ENCODE results near the gene FBRSL1.
"Not testable (repeated sequence)": the region's sequence is repeated elsewhere in the genome, so short reads cannot be mapped to it uniquely, and the experiment has no call there.

Gene FBRSL1

DNA sequence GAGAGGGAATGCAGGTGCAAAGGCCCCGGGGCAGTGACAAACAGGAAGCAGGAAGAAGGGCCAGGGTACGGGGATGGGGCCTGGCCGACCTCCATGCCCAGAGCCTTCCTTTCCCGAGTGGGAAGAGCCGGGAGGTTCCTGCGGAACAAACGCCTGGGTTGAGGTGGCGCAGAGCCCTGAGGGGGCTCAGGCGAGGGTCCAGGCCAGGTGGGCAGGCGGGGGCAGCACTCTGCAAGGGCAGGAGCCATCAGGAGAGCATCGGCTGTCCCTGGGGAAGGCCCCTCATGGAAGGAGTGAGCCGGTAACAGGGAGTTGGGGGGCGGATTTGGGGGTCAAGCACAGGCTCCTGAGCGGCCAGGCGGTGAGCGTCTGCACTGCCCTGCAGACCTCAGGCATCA is 18.1 kb upstream of the FBRSL1 start:
- no peak for DNase-seq

DNA sequence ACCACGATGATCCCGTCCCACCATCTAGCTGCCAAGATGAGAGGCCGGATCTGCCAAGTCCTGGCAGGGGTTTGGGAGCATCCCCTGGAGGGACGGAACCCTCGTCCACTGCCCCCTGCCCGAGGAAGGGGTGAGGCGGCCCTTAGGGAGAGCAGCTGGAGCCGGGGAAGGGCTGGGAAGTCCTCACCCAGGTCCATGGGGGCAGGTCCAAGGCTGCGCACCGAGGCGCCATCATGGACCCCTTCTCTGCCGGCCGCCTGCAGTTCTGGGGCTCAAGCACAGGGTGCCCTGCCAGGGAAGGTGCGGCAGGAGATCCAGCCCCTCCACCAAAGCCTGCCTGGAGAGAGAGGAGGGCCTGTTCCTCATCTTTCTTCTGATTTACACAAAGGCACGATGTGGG is 17.6 kb upstream of the FBRSL1 start:
- no peak for DNase-seq

DNA sequence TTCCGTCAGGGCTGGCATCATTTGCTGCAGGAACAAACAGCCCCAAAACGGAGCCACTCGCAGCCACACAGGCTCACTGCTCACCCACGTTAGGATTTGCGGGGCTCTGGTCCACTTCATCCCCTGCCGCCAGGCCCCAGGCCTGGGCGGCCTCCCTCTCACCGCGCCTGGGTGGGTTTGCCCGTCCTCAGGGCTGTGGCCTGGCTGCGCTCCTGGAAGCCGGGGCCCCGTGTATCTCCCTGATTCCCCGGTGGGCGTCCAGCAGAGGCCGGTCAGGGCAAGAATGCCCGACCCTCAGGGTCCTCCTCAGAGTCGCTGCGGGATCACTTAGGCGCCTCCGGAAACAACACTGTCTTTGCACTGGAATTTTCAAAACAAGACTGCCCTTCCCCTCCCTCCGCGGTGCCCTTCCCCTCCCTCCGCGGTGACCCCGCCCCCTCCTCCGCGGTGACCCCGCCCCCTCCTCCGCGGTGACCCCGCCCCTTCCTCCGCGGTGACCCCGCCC is 15.7 kb upstream of the FBRSL1 start:
- DNase-seq: no peak

DNA sequence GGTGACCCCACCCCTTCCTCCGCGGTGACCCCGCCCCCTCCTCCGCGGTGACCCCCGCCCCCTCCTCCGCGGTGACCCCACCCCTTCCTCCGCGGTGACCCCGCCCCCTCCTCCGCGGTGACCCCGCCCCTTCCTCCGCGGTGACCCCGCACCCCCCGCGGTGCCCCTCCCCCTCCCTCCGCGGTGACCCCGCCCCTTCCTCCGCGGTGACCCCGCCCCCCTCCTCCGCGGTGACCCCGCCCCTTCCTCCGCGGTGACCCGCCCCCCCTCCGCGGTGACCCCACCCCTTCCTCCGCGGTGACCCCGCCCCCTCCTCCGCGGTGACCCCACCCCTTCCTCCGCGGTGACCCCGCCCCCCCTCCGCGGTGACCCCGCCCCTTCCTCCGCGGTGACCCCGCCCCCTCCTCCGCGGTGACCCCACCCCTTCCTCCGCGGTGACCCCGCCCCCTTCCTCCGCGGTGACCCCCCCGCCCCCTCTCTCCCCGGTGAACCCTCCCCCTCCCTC is 15.1 kb upstream of the FBRSL1 start:
- DNase-seq: not testable (repeated sequence)

DNA sequence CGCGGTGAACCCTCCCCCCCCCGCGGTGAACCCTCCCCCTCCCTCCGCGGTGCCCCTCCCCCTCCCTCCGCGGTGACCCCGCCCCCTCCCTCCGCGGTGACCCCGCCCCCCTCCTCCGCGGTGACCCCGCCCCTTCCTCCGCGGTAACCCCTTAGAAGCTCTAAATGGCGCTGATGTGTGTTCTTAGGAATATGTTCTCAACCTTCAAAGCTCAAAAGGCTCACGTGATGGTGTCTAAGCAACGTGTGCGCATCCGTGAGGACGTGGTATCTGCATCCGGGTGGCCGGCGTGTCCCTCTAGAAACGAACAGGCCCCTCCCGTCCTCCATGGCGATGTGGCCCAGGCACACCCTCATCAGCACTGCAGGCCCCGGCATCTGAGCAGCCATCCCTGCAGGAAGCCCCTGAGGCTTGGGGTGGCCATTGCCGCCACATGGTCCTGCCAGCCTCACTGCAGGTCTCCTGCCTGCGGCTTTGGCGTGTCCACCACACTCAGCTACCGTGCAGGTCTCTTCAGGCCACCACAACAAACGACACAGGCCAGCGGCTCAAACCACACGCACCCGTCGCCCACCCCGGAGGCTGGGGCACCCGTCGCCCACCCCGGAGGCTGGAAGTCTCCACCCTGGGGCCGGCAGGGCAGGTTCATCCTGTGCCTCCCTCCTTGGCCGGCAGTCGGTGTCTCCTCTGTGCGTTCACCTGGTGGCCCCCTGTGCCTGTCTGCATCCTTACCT is 14.5 kb upstream of the FBRSL1 start:
- no peak for DNase-seq

DNA sequence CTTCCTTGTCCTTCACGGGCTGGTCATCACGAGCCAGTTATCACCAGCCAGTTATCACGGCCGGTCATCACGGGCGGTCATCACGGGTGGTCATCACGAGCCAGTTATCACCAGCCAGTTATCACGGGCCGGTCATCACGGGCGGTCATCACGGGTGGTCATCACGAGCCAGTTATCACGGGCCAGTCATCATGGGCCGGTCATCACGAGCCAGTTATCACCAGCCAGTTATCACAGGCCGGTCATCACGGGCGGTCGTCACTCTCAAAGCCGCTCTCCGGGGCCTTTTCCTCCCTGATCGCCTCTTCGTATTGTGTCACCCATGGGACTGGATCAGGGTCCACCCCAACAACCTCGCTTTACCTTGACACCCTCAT is 13.9 kb upstream of the FBRSL1 start:
- no peak for DNase-seq

DNA sequence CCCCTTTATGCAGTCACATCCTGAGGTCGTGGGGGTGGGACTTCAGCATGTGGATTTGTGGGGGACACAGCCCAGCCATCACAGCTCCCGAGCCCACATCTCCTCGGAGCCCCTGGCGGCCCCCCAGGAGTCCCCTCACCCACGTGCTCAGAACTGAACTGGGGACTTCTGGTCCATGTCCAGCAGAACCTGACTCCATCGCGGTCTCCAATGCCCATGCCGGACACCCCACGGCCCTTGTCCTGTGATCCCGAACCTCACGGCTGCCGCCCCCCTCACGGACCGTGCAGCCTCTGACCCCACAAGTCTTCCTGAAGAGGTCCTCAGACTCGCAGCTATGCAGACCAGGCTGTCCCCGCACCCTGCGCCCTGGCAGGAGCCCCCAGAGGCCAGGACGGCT is 13.5 kb upstream of the FBRSL1 start:
- no peak for DNase-seq

DNA sequence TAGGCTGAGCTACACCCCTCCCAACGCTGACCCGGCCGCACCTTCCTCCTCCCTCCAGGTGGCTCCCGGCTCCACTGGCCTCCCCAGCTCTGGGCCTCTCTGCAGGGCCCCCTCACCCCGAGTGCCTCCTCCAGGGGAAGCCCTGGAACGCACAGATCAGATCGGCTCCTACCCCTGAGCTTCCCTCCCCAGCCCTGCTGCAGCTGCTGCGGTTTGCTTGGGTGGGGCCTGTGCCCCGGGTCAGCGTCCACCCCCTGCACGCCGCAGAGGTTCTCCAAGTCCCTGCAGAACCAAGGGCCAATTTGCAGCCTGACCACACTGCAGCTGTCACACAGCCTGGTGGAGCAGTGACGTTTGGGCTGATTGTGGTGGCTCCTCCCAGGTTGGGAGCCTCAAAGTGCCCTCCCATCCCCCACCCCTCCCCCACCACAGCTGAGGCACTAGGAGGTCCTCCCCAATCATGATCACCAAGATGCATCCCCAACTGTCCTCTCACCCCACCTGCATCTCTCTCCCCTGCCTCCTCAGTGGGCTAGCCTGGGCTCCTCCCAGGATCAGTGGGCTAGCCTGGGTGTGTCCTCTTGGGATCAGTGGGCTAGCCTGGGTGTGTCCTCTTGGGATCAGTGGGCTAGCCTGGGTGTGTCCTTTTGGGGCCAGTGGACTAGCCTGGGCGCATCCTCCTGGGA is 12.8 kb upstream of the FBRSL1 start:
- no peak for DNase-seq

DNA sequence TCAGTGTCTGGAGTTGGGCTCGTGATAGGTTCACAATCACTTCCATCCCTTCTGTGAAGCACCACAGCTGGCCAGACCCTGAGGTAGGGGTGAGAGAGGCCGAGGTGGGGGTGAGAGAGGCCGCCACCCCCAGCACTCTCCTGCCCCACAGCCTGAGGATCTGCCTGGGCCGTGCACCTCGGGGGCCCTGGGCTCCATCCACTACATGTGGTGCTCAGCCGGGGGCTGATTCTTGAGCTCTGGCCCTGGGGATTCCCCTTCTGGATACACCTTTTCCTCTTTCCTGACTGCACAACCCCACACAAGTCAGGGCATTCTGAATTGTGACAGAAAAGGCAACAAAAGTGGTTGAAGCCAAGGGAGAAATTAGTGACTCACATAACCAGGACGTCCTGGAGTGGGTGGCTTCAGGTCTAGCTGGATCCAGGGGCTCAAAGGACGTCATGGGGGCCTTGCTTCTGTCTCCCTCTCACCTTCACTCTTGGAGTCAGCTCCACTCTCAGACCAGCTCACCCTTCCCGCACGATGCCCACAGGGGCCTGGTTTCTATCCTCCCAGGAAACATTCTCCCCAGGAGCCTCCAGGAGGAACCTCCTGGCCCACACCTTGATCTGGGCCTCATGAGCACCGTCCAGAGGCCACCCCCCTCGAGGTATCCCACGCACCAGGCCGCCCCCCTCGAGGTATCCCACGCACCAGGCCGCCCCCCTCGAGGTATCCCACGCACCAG is 12.1 kb upstream of the FBRSL1 start:
- no peak for DNase-seq

DNA sequence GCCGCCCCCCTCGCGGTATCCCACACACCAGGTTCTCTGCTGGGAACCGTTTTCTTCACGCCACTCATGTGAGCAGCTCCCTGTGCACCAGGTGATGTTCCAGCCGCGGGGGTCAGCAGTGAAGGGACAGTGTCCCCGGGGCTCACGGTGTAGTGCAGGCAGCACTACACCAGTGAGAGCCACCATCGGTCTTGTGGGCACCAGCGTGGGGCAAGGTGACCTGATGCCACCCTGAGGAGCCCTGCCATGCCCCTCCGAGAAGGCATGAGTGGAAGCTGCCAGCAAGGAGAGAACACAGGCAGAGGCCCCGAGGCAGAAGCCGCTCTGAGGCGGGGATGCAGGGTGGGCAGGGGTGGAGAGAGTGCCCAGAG is 11.5 kb upstream of the FBRSL1 start:
- no peak for DNase-seq

DNA sequence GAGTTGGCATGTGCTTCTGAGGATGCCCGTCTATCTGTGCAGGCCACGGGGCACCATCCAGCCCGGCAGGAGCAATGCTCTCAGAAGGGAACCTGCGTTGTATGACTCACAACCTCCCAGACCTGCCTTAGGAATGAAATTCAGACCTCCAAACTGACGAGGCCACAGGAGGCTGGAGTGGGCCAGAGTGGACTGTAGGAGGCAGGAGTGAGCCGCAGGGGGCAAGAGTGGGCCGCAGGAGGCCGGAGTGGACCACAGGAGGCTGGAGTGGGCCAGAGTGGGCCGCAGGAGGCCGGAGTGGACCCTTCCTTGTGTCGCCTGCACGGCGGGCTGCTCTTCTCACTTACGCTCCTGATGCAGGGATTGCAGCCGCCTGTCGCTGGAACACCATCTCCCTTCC is 11.1 kb upstream of the FBRSL1 start:
- no peak for DNase-seq

DNA sequence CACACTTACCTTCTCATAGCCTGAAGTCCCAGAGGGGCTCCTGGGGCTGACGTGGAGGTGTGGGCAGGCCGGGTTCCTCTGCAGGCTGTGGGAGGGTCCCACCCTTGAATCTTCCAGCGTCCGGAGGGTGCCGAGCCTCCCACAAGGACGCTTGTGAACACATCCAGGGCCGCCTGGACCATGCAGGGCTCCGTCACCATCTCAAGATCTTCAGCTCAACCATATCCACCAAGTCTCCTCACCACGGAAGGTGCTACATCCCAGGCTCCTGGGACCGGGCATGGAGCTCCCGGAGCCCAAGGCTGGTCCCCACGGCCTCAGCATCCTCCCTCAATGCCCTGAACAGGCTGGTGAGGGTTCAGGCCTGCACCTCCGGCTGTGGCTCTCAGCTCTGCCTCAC is 10.7 kb upstream of the FBRSL1 start:
- no peak for DNase-seq

DNA sequence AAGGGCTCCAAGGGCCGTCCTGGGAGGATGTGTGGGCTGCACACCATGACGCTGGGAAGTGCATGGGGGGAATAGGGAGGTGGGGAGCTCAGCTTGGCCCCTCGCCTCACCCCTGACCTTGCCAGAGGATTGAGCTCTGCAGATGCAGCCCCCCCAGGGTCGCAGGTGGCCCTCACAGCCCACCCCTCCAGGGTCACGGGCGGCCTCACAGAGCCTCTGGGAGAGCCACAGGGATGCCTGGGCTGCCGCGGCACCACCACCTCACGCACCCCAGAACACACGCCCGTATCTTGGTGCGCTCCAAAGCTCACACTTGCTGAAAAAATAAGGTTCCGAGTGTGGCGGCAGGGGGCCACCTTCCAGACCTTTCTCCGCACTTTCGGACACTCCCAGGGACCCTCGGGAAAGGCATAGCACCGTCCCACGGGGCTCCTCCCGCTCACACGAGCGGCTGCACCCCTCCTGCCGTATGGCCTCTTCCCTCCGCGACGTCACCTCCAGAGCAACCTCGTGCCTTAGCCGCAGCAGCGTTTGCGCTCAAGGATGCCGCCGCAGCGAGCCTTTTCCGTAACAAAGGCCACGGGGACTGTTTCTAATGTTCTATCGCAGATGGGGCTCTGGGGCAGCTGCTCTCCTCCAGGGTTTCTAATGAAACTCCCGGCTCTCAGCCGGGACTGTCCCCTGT is 9.9 kb upstream of the FBRSL1 start:
- DNase-seq: no peak

DNA sequence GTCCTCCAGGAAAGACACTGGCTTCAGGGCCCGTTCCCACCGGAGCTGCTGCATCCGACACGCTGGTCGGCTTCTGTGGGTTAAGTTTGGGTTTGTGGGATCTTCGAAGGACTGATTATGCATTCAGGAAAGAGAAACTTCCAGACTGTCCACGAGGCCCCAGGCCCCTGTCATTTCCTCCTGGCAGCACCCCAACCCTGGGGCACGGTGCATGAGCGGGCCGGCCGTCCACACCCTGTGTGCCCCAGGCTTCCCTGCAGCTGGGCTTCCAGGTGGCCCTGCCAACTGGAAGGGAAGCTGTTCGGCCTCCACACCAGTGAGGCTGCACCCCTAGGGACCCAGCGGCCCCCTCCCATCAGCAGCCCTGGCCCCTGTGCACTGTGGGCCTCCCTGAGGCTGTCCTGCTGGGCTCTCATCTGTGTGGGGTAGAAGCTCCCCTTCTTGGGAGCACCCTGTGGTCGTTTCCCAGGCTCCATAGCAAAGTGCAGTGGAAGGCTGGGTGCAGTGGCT is 9.3 kb upstream of the FBRSL1 start:
- no peak for DNase-seq

DNA sequence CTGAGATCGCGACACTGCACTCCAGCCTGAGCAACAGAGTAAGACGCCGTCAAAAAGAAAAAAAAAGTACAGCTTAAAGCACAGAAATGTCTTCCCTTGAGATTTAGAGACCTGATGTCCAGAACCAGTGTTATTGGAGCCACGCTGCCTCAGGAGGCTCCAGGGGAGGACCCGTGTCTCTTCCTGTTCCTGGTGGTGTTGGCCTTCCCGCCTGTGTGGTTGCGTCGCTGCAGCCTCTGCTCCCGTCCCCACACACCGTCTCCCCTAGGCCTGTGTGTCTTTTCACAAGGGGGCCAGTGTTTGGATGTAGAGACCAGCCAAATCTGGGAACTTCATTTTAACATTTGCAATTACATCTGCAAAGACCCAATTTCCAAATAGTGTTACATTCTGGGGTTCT is 8.6 kb upstream of the FBRSL1 start:
- DNase-seq: no peak

DNA sequence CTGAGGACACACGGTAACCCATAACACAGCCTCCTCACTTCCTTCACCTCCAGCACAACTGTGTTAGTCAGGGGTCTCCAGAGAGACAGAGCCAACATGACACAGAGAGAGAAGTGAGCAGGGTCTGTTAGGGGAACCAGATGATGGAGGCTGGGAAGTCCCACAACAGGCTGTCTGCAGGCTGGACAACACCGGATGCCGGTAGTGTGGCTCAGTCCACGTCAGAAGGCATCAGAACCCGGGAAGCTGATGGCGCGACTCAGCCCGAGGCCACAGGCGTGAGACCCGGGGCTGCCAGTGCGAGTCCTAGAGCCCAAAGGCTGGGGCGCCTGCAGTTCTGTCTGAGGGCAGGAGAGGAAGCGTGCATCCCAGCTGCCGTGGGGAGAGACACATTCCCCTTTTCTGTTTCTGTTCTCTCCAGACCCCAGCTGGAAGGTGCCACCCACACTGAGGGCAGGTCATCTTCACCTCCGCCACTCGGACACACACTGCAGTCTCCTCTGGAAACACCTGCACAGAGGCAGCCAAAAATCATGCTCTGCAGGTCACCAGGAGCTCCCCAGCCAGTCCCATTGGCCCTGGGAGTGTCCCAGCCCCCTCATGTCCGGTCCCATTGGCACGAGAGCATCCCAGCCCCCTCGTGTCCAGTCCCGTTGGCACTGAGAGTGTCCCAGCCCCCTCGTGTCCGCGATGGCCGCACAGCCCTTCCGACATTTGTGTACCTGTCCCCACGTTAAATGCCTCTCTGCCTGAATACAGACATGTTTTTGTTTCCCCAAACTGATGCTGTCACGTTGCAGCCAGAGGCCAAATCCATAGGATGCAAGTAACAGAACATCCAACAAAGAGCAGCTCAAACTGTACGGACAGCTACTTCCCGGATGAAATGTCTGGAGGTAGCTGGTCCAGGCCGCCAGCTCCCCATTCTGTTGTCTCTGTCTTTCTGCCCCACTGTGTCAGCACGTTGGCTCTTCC is 7.9 kb upstream of the FBRSL1 start:
- DNase-seq: no peak

DNA sequence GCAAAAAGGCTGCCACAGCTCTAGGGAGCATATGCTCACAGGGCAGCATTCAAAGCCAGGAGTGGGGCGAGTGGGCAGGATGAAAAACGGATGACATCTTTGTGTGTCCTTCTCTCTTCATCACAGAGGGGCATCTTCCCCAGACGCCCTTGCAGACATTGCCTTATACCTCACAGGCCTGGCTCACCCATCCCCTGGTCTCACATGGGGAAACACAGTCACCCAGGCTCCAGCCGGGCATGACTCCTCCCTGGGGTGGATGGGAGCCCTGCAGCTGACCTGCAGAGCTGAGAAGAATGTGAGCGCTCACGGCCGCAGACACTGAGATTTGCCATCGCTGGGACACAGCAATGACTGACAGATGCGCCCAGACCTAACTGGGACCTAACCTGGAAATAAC is 7.2 kb upstream of the FBRSL1 start:
- no peak for DNase-seq

DNA sequence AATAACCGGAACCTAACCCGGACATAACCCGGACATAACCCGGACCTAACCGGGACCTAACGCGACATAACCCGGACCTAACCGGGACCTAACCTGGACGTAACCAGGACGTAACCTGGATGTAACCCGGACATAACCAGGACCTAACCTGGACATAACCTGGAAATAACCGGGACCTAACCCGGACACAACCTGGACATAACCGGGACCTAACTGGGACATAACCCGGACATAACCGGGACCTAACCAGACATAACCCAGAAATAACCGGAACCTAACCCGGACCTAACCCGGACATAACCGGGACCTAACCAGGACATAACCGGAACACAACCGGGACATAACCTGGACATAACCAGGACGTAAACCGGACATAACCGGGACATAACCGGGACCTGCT is 6.7 kb upstream of the FBRSL1 start:
- no peak for DNase-seq

DNA sequence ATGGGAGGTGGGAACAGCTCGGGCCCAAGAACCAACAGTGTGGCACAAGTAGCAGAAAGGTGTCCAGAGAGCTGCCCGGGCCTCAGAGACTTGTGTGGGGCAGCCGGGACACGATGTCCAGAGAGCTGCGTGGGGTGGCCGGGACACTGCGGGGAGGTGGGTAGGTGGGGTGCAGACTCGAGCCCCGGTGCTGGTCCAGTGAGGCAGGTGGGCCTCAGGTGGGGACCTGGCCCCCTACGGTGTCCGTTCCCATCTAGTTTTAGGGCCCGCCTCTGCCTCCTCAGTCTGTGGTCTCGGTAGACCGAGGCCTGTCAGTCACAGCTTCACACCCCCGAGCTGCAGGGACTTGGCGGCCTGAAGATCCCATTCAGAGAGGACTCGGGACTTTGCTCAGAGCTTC is 6.3 kb upstream of the FBRSL1 start:
- no peak for DNase-seq

DNA sequence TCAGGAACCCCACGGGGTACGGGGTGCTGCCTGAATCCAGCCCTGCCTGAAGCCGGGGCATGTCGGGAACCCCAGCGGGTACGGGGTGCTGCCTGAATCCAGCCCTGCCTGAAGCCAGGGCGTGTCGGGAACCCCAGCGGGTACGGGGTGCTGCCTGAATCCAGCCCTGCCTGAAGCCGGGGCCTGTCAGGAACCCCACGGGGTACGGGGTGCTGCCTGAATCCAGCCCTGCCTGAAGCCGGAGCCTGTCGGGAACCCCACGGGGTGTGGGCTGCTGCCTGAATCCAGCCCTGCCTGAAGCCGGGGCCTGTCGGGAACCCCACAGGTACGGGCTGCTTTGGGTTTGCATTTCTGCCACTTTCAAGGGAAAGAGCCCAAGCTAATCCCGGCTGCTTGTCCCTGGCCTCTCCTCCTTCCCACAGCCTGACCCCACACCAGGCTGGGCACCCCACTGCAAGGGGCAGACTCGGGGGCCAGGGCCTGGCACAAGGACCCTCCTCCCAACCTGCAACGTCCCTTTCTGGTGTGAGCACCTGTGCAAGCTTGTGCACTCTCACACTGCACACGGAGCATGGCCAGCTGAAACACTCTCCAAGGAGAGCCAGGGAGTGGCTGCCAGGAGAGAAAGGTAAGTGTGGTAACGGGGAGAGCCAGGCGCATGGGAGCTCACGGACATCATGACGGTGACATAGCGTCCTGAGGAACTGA is 5.6 kb upstream of the FBRSL1 start:
- DNase-seq: no peak

DNA sequence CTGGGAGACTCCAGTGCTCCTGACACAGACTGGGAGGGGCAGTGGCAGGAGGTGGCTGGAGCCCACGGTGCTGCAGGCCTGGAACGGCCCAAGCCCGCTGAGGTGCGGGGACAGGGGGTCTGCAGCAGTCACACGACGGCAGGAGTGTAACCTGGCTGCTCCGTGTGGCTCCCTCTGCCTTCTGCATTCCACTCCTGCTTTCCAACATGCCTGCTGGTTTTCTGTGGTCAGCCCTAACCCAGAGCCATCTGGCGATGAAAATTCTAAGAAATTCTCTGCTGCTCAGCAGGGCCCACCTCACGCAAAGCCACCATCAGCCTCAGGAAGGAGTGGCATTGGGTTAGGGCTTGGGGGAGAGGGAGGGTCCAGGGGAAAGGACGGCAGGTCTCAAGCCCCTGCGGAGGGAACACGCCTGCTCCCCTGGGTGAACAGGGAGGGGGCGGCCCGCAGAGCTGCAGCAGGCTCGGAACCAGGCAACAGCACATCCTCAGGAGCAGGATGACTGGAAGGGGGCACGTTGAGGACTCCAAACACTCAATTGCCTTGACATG is 5.0 kb upstream of the FBRSL1 start:
- no peak for DNase-seq

Measured in NCI-H1048 (cell line).